SK-N-SH (cell line): Measurements from ENCODE around the gene SLC22A13. TPM values are rescaled to one million over a fixed set of nuclear protein-coding genes. Genes with fewer than 3 reads are reported as not detected.

ENCODE experiments used
- CTCF ChIA-PET: fragments of 300-600, 350-600 bp; formaldehyde crosslinking; extraction: SDS; loops from one replicate; lab custom pipeline; 2021; lab: Yijun Ruan, JAX
- POLR2A ChIA-PET: fragments of 350-600 bp; sonication (Branson Sonifier 250); formaldehyde crosslinking; extraction: SDS; loops from one replicate; lab custom pipeline; 2020; ENCODE audit warnings: antibody characterized with exemption, inconsistent platforms; lab: Yijun Ruan, JAX
- DNase-seq: peaks from one replicate; pipeline ENCODE4 v3.0.0; 2012
- H2AFZ ChIP-seq: fragments of 200-600 bp; sonication (generic); 2 replicates; pipeline ENCODE4 v1.8.1; 2016; ENCODE audit warnings: antibody characterized with exemption, mild to moderate bottlenecking, low read depth
- H3F3A ChIP-seq: fragments of 200-600 bp; sonication (generic); replicated peaks from 2 replicates; pipeline ENCODE3; 2016; ENCODE audit warnings: antibody characterized with exemption, mild to moderate bottlenecking; ENCODE audit not compliant: insufficient read depth
- H3K27ac ChIP-seq, 2 experiments: fragments of 200-500 bp in 1 of 2; fragments of 200-600 bp in 1 of 2; sonication (Bioruptor generic) in 1 of 2; sonication (generic), shearing (Covaris generic) in 1 of 2; 2 replicates each; pipeline versions ENCODE4 v1.5.1 to v1.6.1; 2014 to 2016; ENCODE audit warnings: low read depth in 2 of 2, inconsistent platforms in 1 of 2, low read length in 1 of 2, mild to moderate bottlenecking in 1 of 2, mixed read lengths in 1 of 2
- H3K27me3 ChIP-seq: fragments of 200-600 bp; sonication (generic), shearing (Covaris generic); 2 replicates; pipeline ENCODE4 v1.6.1; 2016; ENCODE audit warnings: mixed run types; ENCODE audit not compliant: insufficient read depth
- H3K36me3 ChIP-seq, 2 experiments: fragments of 200-500 bp in 1 of 2; fragments of 200-600 bp in 1 of 2; sonication (Bioruptor generic) in 1 of 2; sonication (generic) in 1 of 2; replicated peaks in 1 of 2; 2 replicates each; pipeline versions ENCODE3 to v1.5.1; 2014 to 2016; ENCODE audit warnings: low read length in 1 of 2, mild to moderate bottlenecking in 1 of 2; ENCODE audit not compliant: insufficient read depth in 2 of 2, control insufficient read depth in 1 of 2
- H3K4me1 ChIP-seq, 2 experiments: fragments of 200-500 bp in 1 of 2; fragments of 200-600 bp in 1 of 2; sonication (Bioruptor generic) in 1 of 2; sonication (generic), shearing (Covaris generic) in 1 of 2; 2 replicates each; pipeline versions ENCODE4 v1.5.1 to v1.6.1; 2014 to 2016; ENCODE audit warnings: low read depth in 1 of 2, low read length in 1 of 2, mixed run types in 1 of 2; ENCODE audit not compliant: insufficient read depth in 2 of 2, control insufficient read depth in 1 of 2
- H3K4me2 ChIP-seq: fragments of 200-600 bp; sonication (generic), shearing (Covaris generic); 2 replicates; pipeline ENCODE4 v1.6.1; 2017; ENCODE audit warnings: mixed run types
- H3K4me3 ChIP-seq, 2 experiments: fragments of 200-500 bp in 1 of 2; fragments of 200-600 bp in 1 of 2; sonication (Bioruptor generic) in 1 of 2; sonication (generic), shearing (Covaris generic) in 1 of 2; 2 replicates each; pipeline versions ENCODE4 v1.5.1 to v1.8.1; 2014 to 2016; ENCODE audit warnings: low read depth in 2 of 2, inconsistent platforms in 1 of 2, low read length in 1 of 2, mild to moderate bottlenecking in 1 of 2, mixed read lengths in 1 of 2, moderate library complexity in 1 of 2
- H3K79me2 ChIP-seq: fragments of 200-600 bp; sonication (generic); 2 replicates; pipeline ENCODE4 v1.8.1; 2017; ENCODE audit warnings: mild to moderate bottlenecking; ENCODE audit not compliant: insufficient read depth
- H3K9ac ChIP-seq: fragments of 200-600 bp; sonication (generic); 2 replicates; pipeline ENCODE4 v1.6.1; 2017; ENCODE audit warnings: mixed run types
- H3K9me2 ChIP-seq: fragments of 200-600 bp; sonication (generic); 2 replicates; pipeline ENCODE4 v1.6.1; 2017; ENCODE audit warnings: mixed run types
- H3K9me3 ChIP-seq: fragments of 200-600 bp; sonication (generic); 2 replicates; pipeline ENCODE4 v1.6.1; 2017; ENCODE audit warnings: mixed run types, mild to moderate bottlenecking, moderate library complexity
- H4K20me1 ChIP-seq: fragments of 200-600 bp; sonication (generic); 2 replicates; pipeline ENCODE4 v1.6.1; 2017; ENCODE audit warnings: mild to moderate bottlenecking, mixed run types; ENCODE audit not compliant: insufficient read depth
- CTCF ChIP-seq: fragments of 200-600 bp; sonication (generic); IDR thresholded peaks from 2 replicates; pipeline ENCODE4 v1.6.1; 2017; ENCODE audit warnings: antibody characterized with exemption, mild to moderate bottlenecking, moderate library complexity
- ELF1 ChIP-seq: IDR thresholded peaks from 2 replicates; pipeline ENCODE4 v1.4.0; 2012
- EP300 ChIP-seq, 2 experiments: IDR thresholded peaks; 2 replicates each; pipeline versions ENCODE4 v1.4.0 to v1.6.1; 2012; ENCODE audit warnings: borderline replicate concordance in 1 of 2, low read depth in 1 of 2, low read length in 1 of 2
- EZH2phosphoT487 ChIP-seq: fragments of 200-600 bp; sonication (generic); IDR thresholded peaks from 2 replicates; pipeline ENCODE4 v1.6.1; 2017; ENCODE audit warnings: low read depth, mixed run types, mild to moderate bottlenecking, antibody characterized with exemption, moderate library complexity, borderline replicate concordance
- FOSL2 ChIP-seq: IDR thresholded peaks from 2 replicates; pipeline ENCODE4 v1.4.0; 2012; ENCODE audit warnings: low read depth, mild to moderate bottlenecking, moderate library complexity, borderline replicate concordance
- GABPA ChIP-seq: IDR thresholded peaks from 2 replicates; pipeline ENCODE4 v1.4.0; 2012; ENCODE audit warnings: low read depth, mild to moderate bottlenecking
- IRF3 ChIP-seq: fragments of 150-350 bp; IDR thresholded peaks from 2 replicates; pipeline ENCODE4 v1.6.1; 2016; ENCODE audit warnings: mild to moderate bottlenecking, low read depth, low read length
- JUND ChIP-seq: IDR thresholded peaks from 2 replicates; pipeline ENCODE4 v1.4.0; 2012
- NFIC ChIP-seq: IDR thresholded peaks from 2 replicates; pipeline ENCODE4 v1.4.0; 2012; ENCODE audit warnings: borderline replicate concordance
- POLR2AphosphoS5 ChIP-seq: IDR thresholded peaks from 2 replicates; pipeline ENCODE4 v1.6.1; 2012; ENCODE audit warnings: low read depth, low read length
- RAD21 ChIP-seq: IDR thresholded peaks from 2 replicates; pipeline ENCODE4 v1.6.1; 2012; ENCODE audit warnings: mild to moderate bottlenecking, low read length
- RCOR1 ChIP-seq: fragments of 150-350 bp; IDR thresholded peaks from 2 replicates; pipeline ENCODE4 v1.6.1; 2017; ENCODE audit warnings: antibody characterized with exemption, low read length
- RXRA ChIP-seq: IDR thresholded peaks from 2 replicates; pipeline ENCODE4 v1.4.0; 2012; ENCODE audit warnings: low read depth, mild to moderate bottlenecking, borderline replicate concordance
- SIN3A ChIP-seq: IDR thresholded peaks from 2 replicates; pipeline ENCODE4 v1.6.1; 2012; ENCODE audit warnings: low read depth, mild to moderate bottlenecking, low read length, moderate library complexity, borderline replicate concordance
- SMC3 ChIP-seq: IDR thresholded peaks from 2 replicates; pipeline ENCODE4 v1.6.1; 2012; ENCODE audit warnings: low read depth, low read length, improper control_type of control experiment
- TAF1 ChIP-seq: IDR thresholded peaks from 2 replicates; pipeline ENCODE4 v1.6.1; 2012; ENCODE audit warnings: low read depth, mild to moderate bottlenecking, low read length, moderate library complexity, borderline replicate concordance
- TCF12 ChIP-seq: IDR thresholded peaks from 2 replicates; pipeline ENCODE4 v1.4.0; 2012
- USF1 ChIP-seq: IDR thresholded peaks from 2 replicates; pipeline ENCODE4 v1.4.0; 2012; ENCODE audit warnings: low read depth, borderline replicate concordance
- YY1 ChIP-seq: IDR thresholded peaks from 2 replicates; pipeline ENCODE4 v1.4.0; 2012; ENCODE audit warnings: low read depth, mild to moderate bottlenecking
- ZBTB33 ChIP-seq: IDR thresholded peaks from 2 replicates; pipeline ENCODE4 v1.4.0; 2012; ENCODE audit warnings: low read depth, borderline replicate concordance
- WGBS: methylation state at CpG from one replicate; pipeline ENCODE4 v1.1.6; 2017; ENCODE audit warnings: low lambda C conversion rate; 5-methylcytosine and 5-hydroxymethylcytosine counted together
- polyA plus RNA-seq, 3 experiments: library from polyadenylated mRNA; depleted of rRNA; stranded (reverse); fragments of >200 nt; gene quantifications; 2 replicates each; pipeline ENCODE4 v1.2.3, GENCODE V29; 2012

Gene SLC22A13
- polyA plus RNA-seq, 1 of the 3 experiments (the other 2 are of a cell fraction): 0.08 TPM

GRCh38 chr3:38221005-38221404, 44.6 kb upstream of the SLC22A13 start:
- POLR2A ChIA-PET: interaction anchor here (0.6 kb wide), 1 partner anchor 56 kb away, joined by 3 read pairs; no protein-coding TSS in a partner anchor
- Histone ChIP-seq H3K9me3 (no peaks in the 10 kb centered on the region), H3K4me3 (no peak overlapping the region), H3K27ac (no peak overlapping the region), H3K79me2 (peaks cover 70% of the 10 kb centered on the region), H2AFZ (no peak overlapping the region), H3K27me3 (no peaks in the 10 kb centered on the region), H3K9ac (no peak overlapping the region), H3K9me2 (no peaks in the 10 kb centered on the region), H3K4me2 (no peak overlapping the region), H4K20me1 (peaks cover 3% of the 10 kb centered on the region; the same call in 1 of the 2 replicates), H3K4me1 (peaks cover 0 to 14% of the 10 kb centered on the region in 2 experiments; a peak in 2 of 4 replicates), H3K36me3 (peaks cover 44 to 48% of the 10 kb centered on the region in 2 experiments), H3F3A (peaks cover 15% of the 10 kb centered on the region)
- CTCF ChIA-PET: interaction anchor here (1.0 to 1.9 kb wide), 3 partner anchors 17 to 366 kb away, joined by 3 to 4 read pairs (median 3); partner anchors contain the start of gene XYLB
- TF ChIP-seq EZH2phosphoT487: no peak
- no peak for TF ChIP-seq SMC3
- no peak for TF ChIP-seq YY1
- no peak for TF ChIP-seq ELF1
- no peak for TF ChIP-seq SIN3A
- TF ChIP-seq POLR2AphosphoS5: no peak
- TF ChIP-seq RAD21: no peak
- no peak for TF ChIP-seq TCF12
- no peak for TF ChIP-seq NFIC
- no peak for TF ChIP-seq RXRA
- no peak for TF ChIP-seq TAF1
- TF ChIP-seq ZBTB33: no peak
- TF ChIP-seq JUND: no peak
- no peak for TF ChIP-seq USF1
- TF ChIP-seq IRF3: no peak
- TF ChIP-seq CTCF: no peak
- no peak for TF ChIP-seq RCOR1
- TF ChIP-seq GABPA: no peak
- no peak for TF ChIP-seq EP300 (IDR thresholded peaks at IDR 0.05; ENCODE audit: borderline replicate concordance in 1 of 2, low read depth in 1 of 2, low read length in 1 of 2)
- no peak for TF ChIP-seq FOSL2
- WGBS: 96% methylated on average over 1 of the region's 1 CpG
- DNase-seq: no peak
